Skeletal muscle tissue (tissue), 4 donors: ENCODE measurements around the gene EIF3C. TPM values are rescaled to one million over a fixed set of nuclear protein-coding genes. Genes with fewer than 3 reads are reported as not detected.
"Not testable (repeated sequence)": the region's sequence is repeated elsewhere in the genome, so short reads cannot be mapped to it uniquely, and the experiment has no call there.

ENCODE experiments used
- H3K27ac ChIP-seq: one replicate; pipeline ENCODE4 v1.7.0; 2013; ENCODE audit warnings: mild to moderate bottlenecking, low read depth, low read length, inconsistent platforms
- H3K27me3 ChIP-seq, 3 donors: one replicate each; pipeline ENCODE4 v1.7.0; 2013; ENCODE audit warnings: low read length in 3 of 3; ENCODE audit not compliant: control insufficient read depth in 3 of 3, insufficient read depth in 3 of 3
- H3K36me3 ChIP-seq, 3 donors: one replicate each; pipeline ENCODE4 v1.7.0; 2013; ENCODE audit warnings: low read length in 3 of 3; ENCODE audit not compliant: control insufficient read depth in 3 of 3, insufficient read depth in 3 of 3
- H3K4me1 ChIP-seq, 3 donors: one replicate each; pipeline ENCODE4 v1.7.0; 2013; ENCODE audit warnings: low read length in 3 of 3, mild to moderate bottlenecking in 3 of 3; ENCODE audit not compliant: control insufficient read depth in 3 of 3, insufficient read depth in 3 of 3
- H3K4me3 ChIP-seq, 3 donors: one replicate each; pipeline ENCODE4 v1.7.0; 2013; ENCODE audit warnings: low read length in 3 of 3
- H3K9ac ChIP-seq, 3 donors: one replicate each; pipeline ENCODE4 v1.7.0; 2013; ENCODE audit warnings: low read length in 3 of 3, mild to moderate bottlenecking in 3 of 3, moderate library complexity in 2 of 3, low read depth in 1 of 3
- H3K9me3 ChIP-seq, 3 donors: one replicate each; pipeline ENCODE4 v1.7.0; 2013; ENCODE audit warnings: low read length in 3 of 3; ENCODE audit not compliant: control insufficient read depth in 3 of 3
- total RNA-seq: library from RNA; depleted of rRNA; stranded (reverse); fragments of >200 nt; gene quantifications from one replicate; pipeline ENCODE4 v1.2.3, GENCODE V29; 2014
- donor health status: Osteomylitis.

The EIF3C gene, protein sequence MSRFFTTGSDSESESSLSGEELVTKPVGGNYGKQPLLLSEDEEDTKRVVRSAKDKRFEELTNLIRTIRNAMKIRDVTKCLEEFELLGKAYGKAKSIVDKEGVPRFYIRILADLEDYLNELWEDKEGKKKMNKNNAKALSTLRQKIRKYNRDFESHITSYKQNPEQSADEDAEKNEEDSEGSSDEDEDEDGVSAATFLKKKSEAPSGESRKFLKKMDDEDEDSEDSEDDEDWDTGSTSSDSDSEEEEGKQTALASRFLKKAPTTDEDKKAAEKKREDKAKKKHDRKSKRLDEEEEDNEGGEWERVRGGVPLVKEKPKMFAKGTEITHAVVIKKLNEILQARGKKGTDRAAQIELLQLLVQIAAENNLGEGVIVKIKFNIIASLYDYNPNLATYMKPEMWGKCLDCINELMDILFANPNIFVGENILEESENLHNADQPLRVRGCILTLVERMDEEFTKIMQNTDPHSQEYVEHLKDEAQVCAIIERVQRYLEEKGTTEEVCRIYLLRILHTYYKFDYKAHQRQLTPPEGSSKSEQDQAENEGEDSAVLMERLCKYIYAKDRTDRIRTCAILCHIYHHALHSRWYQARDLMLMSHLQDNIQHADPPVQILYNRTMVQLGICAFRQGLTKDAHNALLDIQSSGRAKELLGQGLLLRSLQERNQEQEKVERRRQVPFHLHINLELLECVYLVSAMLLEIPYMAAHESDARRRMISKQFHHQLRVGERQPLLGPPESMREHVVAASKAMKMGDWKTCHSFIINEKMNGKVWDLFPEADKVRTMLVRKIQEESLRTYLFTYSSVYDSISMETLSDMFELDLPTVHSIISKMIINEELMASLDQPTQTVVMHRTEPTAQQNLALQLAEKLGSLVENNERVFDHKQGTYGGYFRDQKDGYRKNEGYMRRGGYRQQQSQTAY
- total RNA-seq = 197 TPM

DNA sequence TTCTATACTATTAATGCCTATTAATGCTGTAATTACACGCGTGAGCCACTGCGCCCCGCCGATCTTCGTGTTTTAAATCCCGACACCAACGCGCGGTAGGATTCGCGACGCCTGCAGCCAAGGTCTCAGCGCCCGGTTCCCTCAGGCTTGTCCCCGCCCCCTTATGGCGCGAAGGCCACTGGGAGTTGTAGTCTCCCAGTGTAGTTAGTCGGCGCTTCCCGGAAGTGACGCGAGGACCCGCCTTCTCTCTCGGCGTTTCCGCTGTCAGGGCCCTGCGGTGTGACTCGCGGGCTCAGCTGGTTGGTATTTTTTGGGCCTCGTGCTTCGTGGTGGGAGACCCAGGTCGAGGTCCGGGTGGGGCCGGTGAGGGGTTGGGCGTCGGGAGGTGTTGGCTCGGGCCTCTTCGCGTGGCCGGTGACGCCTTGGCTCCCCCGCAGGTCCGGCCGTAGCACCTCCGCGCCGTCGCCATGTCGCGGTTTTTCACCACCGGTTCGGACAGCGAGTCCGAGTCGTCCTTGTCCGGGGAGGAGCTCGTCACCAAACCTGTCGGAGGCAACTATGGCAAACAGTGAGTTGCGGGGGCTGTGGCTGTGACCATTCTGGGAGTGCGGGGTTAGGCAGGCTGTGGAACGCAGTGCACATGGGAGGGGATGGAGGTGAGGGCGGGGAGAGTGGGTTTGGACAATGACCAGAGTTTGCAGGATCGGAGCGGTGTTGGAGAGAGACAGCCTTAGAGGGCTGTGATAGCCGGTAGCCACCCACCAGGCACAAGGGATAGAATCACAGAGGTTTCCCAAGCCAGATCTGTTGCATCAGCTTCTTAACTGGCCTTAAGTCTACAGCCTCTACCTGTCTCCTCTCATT lies at the start of gene EIF3C:
EIF3C (plus strand) TSS at position 245 of the 864 bp plus-strand sequence; CDS start at position 468, 223 bp downstream.
- H3K27me3 ChIP-seq, H3K36me3 ChIP-seq, H3K27ac ChIP-seq, H3K9me3 ChIP-seq, H3K4me1 ChIP-seq, H3K4me3 ChIP-seq: not testable (repeated sequence)
- H3K9ac ChIP-seq = peak within 1 kb of the TSS in 1 of 3 donors; percentile 16

- not testable (repeated sequence) for H3K27ac ChIP-seq, H3K9ac ChIP-seq, H3K9me3 ChIP-seq, H3K36me3 ChIP-seq, H3K27me3 ChIP-seq, H3K4me3 ChIP-seq, H3K4me1 ChIP-seq
These were observed 45.0 kb upstream of the EIF3C start for GRCh38 chr16:28666264-28666663.

- not testable (repeated sequence) for H3K27ac ChIP-seq, H3K4me1 ChIP-seq, H3K9me3 ChIP-seq, H3K36me3 ChIP-seq, H3K9ac ChIP-seq, H3K4me3 ChIP-seq, H3K27me3 ChIP-seq
These were observed 43.8 kb upstream of the EIF3C start for GRCh38 chr16:28667480-28667879.

- H3K36me3 ChIP-seq, H3K9ac ChIP-seq, H3K27me3 ChIP-seq, H3K9me3 ChIP-seq, H3K4me1 ChIP-seq, H3K27ac ChIP-seq, H3K4me3 ChIP-seq: not testable (repeated sequence)
These were observed 43.1 kb upstream of the EIF3C start for GRCh38 chr16:28668199-28668598.

DNA sequence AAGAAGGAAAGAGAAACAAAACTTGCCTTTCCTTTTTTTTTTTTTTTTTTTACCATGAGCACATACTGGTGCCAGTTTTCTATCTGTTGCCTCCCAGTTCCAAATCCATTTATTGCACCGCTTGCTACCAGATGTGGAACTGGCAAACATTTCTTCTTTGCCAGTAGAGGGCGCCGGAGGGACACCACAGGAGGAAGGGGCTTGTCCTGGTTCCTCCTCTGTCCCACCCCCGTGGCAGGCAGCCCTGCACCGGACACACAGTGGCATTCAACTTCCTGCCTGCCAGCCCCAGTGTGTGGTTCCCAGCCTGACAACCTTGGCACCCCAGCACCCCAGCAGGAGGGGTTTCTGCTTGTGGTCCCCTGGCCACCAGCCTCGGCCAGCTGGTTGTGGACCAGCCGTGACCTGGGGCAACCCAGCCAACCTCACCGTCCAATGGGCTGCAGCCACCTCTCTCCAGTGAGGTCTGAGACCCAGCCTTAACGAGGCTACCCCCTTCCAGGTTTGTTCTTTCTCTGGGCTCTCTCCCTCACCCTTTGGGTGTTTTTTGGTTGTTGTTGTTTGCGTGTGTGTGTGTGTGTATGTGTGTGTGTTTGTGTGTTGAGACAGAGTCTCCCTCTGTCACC lies 22.8 kb upstream of the EIF3C start:
- not testable (repeated sequence) for H3K4me3 ChIP-seq, H3K9me3 ChIP-seq, H3K27me3 ChIP-seq, H3K36me3 ChIP-seq, H3K27ac ChIP-seq, H3K9ac ChIP-seq, H3K4me1 ChIP-seq

GRCh38 chr16:28689425-28689824 lies 21.8 kb upstream of the EIF3C start:
- not testable (repeated sequence) for H3K9me3 ChIP-seq, H3K27ac ChIP-seq, H3K9ac ChIP-seq, H3K27me3 ChIP-seq, H3K4me3 ChIP-seq, H3K4me1 ChIP-seq, H3K36me3 ChIP-seq

GRCh38 chr16:28691722-28692121 lies 19.5 kb upstream of the EIF3C start:
- not testable (repeated sequence) for H3K9ac ChIP-seq, H3K27ac ChIP-seq, H3K4me1 ChIP-seq, H3K27me3 ChIP-seq, H3K9me3 ChIP-seq, H3K4me3 ChIP-seq, H3K36me3 ChIP-seq

- not testable (repeated sequence) for H3K4me1 ChIP-seq, H3K4me3 ChIP-seq, H3K27me3 ChIP-seq, H3K9ac ChIP-seq, H3K27ac ChIP-seq, H3K36me3 ChIP-seq, H3K9me3 ChIP-seq
These were observed 17.9 kb upstream of the EIF3C start for GRCh38 chr16:28693257-28693950.

DNA sequence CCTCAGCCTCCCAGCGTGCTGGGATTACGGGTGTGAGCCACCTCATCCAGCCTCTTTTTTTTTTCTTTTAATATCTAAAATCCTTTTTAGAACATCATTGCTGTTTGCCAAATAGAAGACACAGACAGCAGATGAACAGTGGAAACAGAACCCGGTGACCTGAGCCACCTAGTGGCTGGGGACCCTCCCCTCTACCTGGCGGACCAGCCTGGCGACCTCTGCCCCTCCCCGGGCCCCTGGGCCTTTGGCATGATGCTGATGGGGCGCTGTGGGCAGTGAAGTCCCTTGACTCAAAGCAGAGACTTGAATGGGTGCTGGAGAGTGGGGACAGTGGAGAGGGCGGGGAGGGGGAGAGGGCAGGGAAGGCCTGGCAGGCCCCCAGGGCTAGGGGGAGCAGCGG lies 11.5 kb upstream of the EIF3C start:
- H3K4me3 ChIP-seq, H3K36me3 ChIP-seq, H3K4me1 ChIP-seq, H3K9me3 ChIP-seq, H3K27me3 ChIP-seq, H3K27ac ChIP-seq, H3K9ac ChIP-seq: not testable (repeated sequence)
